GM08714 (cell line): ENCODE results near the gene CD74.

Experiments
- H3K4me3 ChIP-seq: fragments of 200-500 bp; sonication (Bioruptor generic); 2 replicates; pipeline ENCODE4 v1.5.1; 2014; ENCODE audit warnings: mild to moderate bottlenecking, low read length, inconsistent platforms
- ZNF274 ChIP-seq: IDR thresholded peaks from 2 replicates; pipeline ENCODE4 v1.6.1; 2012; ENCODE audit warnings: mild to moderate bottlenecking, low read depth, low read length

CD74 gene

DNA sequence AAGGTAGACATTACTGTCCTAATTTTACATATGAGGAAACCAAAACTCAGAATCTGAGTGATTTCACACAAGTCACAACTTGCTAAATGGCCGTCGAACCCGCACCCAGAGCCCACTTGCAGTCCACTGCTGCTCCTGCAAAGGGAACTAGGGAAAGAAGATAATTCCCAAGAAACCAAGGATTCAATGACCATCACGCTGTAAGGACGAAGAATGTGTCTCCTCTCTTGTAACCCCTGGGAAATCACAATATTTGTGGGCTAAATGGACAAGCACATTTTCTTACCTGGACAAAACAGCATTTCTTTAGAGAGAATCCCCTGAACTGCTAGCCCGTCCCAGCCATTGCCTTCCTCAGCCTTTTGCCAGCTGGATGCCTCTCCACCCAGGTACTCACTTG lies 34.5 kb upstream of the CD74 start:
- no peak for TF ChIP-seq ZNF274
- peak overlapping the region; percentile 94; the same call in 1 of the 2 replicates for H3K4me3 ChIP-seq

GRCh38 chr5:150446583-150446982 lies 33.9 kb upstream of the CD74 start:
- no peak for TF ChIP-seq ZNF274
- no peak overlapping the region for H3K4me3 ChIP-seq

- TF ChIP-seq ZNF274: no peak
- H3K4me3 ChIP-seq: no peak overlapping the region
These were observed 33.4 kb upstream of the CD74 start for GRCh38 chr5:150446088-150446487.

GRCh38 chr5:150444770-150445169 lies 32.1 kb upstream of the CD74 start:
- H3K4me3 ChIP-seq: no peak overlapping the region
- TF ChIP-seq ZNF274: no peak

DNA sequence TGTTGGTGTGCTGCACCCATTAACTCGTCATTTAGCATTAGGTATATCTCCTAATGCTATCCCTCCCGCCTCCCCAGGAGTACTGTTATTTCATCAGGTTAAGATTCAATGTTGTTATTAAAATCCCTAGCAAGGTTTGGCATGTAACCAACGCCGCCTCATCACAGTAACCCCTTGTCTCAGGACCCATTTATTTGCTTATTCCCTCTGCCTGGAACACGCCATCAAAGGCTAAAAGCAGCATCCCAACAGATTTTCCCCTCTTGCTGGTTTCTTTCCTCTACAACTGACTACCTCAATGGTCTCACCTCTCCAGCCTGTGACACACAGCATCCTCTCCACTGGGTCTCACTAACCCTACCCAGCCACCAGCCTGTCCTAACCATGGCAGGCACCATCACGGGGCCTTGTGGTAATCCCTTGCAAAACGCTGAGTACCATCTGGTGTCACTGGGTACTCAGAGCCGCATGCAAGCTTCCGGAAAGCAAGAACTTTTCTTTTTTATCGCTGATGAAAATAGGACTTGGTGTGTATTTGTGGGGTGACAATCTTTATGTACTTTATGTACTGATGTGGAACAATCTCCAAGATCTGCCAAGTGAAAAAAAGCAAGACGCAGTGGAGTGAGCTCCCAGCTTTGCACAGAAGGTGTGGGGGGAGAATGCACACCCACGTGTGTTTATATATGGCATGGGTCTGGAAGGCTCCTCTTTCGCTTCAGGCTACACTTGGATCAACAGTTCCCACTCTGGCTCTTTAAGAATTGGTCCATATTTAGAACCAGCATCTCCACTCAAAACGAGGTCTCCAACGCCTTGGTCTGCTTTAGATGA lies 30.7 kb upstream of the CD74 start:
- no peak overlapping the region for H3K4me3 ChIP-seq
- TF ChIP-seq ZNF274: no peak

GRCh38 chr5:150442699-150443080 lies 30.0 kb upstream of the CD74 start:
- TF ChIP-seq ZNF274: no peak
- no peak overlapping the region for H3K4me3 ChIP-seq

- TF ChIP-seq ZNF274: no peak
These were observed 29.3 kb upstream of the CD74 start for GRCh38 chr5:150441813-150442698.

GRCh38 chr5:150440948-150441812 lies 28.5 kb upstream of the CD74 start:
- no peak for TF ChIP-seq ZNF274
- no peak overlapping the region for H3K4me3 ChIP-seq

More at GRCh38 chr5:150441813-150442698, 29.3 kb upstream of the CD74 start:
- H3K4me3 ChIP-seq: no peak overlapping the region

- no peak for TF ChIP-seq ZNF274
These were observed 26.3 kb upstream of the CD74 start for GRCh38 chr5:150438873-150439546.

GRCh38 chr5:150436141-150436680 lies 23.5 kb upstream of the CD74 start:
- no peak for TF ChIP-seq ZNF274
- H3K4me3 ChIP-seq: no peak overlapping the region

More at GRCh38 chr5:150438873-150439546, 26.3 kb upstream of the CD74 start:
- no peak overlapping the region for H3K4me3 ChIP-seq

DNA sequence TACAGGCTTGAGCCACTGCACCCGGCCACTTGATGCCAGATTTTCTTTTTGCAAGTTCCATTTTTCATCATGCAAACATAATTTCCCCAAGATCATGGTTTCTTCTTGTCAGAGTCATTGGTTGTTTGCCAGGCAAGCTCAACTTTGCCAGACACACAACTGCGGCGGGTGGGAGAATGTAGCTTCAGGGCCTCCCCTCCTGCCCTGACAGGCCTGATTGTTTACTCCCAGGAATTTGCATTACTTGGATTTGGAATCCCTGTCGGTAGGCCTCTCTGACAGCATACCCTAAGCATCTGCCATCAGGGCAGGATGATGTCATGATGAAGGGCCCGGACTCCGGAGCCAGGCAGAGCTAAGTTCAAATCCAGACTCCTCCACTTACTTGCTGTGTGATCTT lies 21.8 kb upstream of the CD74 start:
- H3K4me3 ChIP-seq: no peak overlapping the region
- no peak for TF ChIP-seq ZNF274

DNA sequence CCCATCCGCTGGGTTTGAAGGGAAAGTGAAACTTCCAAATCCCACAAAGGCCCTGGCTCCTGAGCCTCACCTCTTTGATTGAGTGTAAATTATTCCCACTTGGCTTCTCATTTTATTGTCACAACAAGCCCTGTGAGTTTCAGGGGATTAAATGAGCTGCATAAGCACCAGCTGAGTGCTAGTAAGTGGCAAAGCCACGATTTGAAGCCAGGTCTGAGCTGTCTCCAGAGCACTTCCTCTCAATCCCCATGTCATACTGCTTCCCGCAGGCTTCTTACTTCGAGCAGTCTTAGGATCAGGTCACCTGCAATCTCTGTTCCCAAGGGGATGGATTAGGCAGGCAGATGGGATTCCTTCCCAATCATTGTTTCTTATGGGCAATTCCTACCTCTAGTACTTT lies 18.9 kb upstream of the CD74 start:
- no peak overlapping the region for H3K4me3 ChIP-seq
- no peak for TF ChIP-seq ZNF274

DNA sequence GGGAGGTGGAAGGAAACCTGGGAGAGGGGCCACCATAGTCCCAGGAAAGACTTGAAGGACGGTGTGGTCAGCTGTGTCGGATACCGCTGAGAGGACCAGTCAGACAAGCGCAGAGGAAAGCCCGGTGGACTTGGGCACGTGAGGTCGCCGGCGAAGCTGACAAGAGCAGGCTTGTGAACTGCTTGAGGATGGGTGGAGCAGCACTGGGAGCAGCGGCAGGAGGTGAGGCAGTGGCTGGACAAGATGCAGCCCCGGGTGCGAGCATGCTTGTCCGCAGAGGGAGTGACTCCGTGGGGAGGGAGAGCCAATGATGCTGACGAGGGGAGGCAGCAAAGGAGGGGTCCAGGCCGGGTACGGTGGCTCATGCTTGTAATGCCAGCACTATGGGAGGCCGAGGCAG lies 18.3 kb upstream of the CD74 start:
- H3K4me3 ChIP-seq: no peak overlapping the region
- TF ChIP-seq ZNF274: no peak
